IMR-90 (cell line): Measurements from ENCODE around the gene CAMTA1. TPM values are rescaled to one million over a fixed set of nuclear protein-coding genes. Genes with fewer than 3 reads are reported as not detected.

Experiments used
- ATAC-seq: fragments of 200-7000 bp; cut with Tn5 transposase; 2 replicates; pipeline ENCODE4 v1.9.1; 2020; ENCODE audit warnings: low read depth, mild to moderate bottlenecking, moderate library complexity
- BruUV-seq: library from RNA; stranded (reverse); fragments of 400-500 nt; replicated peaks from 2 replicates; lab custom pipeline; 2021; lab: Mats Ljungman, UMichigan
- CTCF ChIA-PET: fragments of 300-600 bp; formaldehyde crosslinking; extraction: SDS; loops from one replicate; lab custom pipeline; 2021; ENCODE audit warnings: antibody characterized with exemption; lab: Yijun Ruan, JAX
- POLR2A ChIA-PET: fragments of 300-600 bp; sonication (Branson Sonifier 250); formaldehyde crosslinking; loops from one replicate; lab custom pipeline; 2022; ENCODE audit warnings: antibody characterized with exemption; ENCODE audit not compliant: unreplicated experiment; lab: Charles Lee
- DNase-seq: peaks from one replicate; pipeline ENCODE4 v3.0.0; 2013
- H2AFZ ChIP-seq: replicated peaks from 2 replicates; pipeline ENCODE3; 2013; ENCODE audit warnings: low read length, mild to moderate bottlenecking; ENCODE audit not compliant: poor library complexity
- H2AK5ac ChIP-seq: 2 replicates; pipeline ENCODE4 v1.6.1; 2013; ENCODE audit warnings: low read depth, low read length, inconsistent platforms
- H2AK9ac ChIP-seq: replicated peaks from 2 replicates; pipeline ENCODE3; 2013; ENCODE audit warnings: mild to moderate bottlenecking, low read depth, low read length, moderate library complexity; ENCODE audit not compliant: poor library complexity
- H2BK120ac ChIP-seq: 2 replicates; pipeline ENCODE4 v1.6.1; 2013; ENCODE audit warnings: low read depth, low read length, inconsistent platforms
- H2BK15ac ChIP-seq: 3 replicates; pipeline ENCODE4 v1.6.1; 2013; ENCODE audit warnings: low read depth, low read length, inconsistent platforms
- H2BK20ac ChIP-seq: 2 replicates; pipeline ENCODE4 v1.6.1; 2013; ENCODE audit warnings: low read depth, mild to moderate bottlenecking, inconsistent platforms, low read length, moderate library complexity
- H2BK5ac ChIP-seq: 2 replicates; pipeline ENCODE4 v1.6.1; 2013; ENCODE audit warnings: mild to moderate bottlenecking, low read depth, low read length, inconsistent platforms; ENCODE audit not compliant: poor library complexity, severe bottlenecking
- H3K14ac ChIP-seq: replicated peaks from 2 replicates; pipeline ENCODE4 v1.6.1; 2013; ENCODE audit warnings: low read depth, low read length, inconsistent platforms
- H3K18ac ChIP-seq: 2 replicates; pipeline ENCODE4 v1.6.1; 2013; ENCODE audit warnings: low read depth, low read length, control low read depth
- H3K23ac ChIP-seq: 2 replicates; pipeline ENCODE4 v1.6.1; 2013; ENCODE audit warnings: low read depth, low read length, inconsistent platforms
- H3K27ac ChIP-seq: 2 replicates; pipeline ENCODE4 v1.5.1; 2013; ENCODE audit warnings: mild to moderate bottlenecking, control low read depth, low read length; ENCODE audit not compliant: insufficient read depth
- H3K27me3 ChIP-seq: 2 replicates; pipeline ENCODE4 v1.6.1; 2013; ENCODE audit warnings: low read length; ENCODE audit not compliant: control insufficient read depth, insufficient read depth
- H3K36me3 ChIP-seq: 2 replicates; pipeline ENCODE4 v1.6.1; 2013; ENCODE audit warnings: low read length, mixed read lengths; ENCODE audit not compliant: control insufficient read depth, insufficient read depth
- H3K4ac ChIP-seq: 2 replicates; pipeline ENCODE4 v1.6.1; 2013; ENCODE audit warnings: low read depth, low read length, inconsistent platforms
- H3K4me1 ChIP-seq: 2 replicates; pipeline ENCODE4 v1.6.1; 2013; ENCODE audit warnings: low read length, mixed read lengths; ENCODE audit not compliant: control insufficient read depth, insufficient read depth
- H3K4me2 ChIP-seq: 2 replicates; pipeline ENCODE4 v1.6.1; 2013; ENCODE audit warnings: low read depth, mild to moderate bottlenecking, control low read depth, low read length, moderate library complexity
- H3K4me3 ChIP-seq: 2 replicates; pipeline ENCODE4 v1.5.1; 2013; ENCODE audit warnings: low read depth, mild to moderate bottlenecking, control low read depth, low read length, moderate library complexity; ENCODE audit not compliant: insufficient read depth
- H3K56ac ChIP-seq: 2 replicates; pipeline ENCODE4 v1.6.1; 2013; ENCODE audit warnings: low read length, inconsistent platforms; ENCODE audit not compliant: insufficient read depth; ENCODE audit errors: extremely low read depth
- H3K79me1 ChIP-seq, 2 experiments: 2 replicates each; pipeline ENCODE4 v1.6.1; 2013; ENCODE audit warnings: low read length in 2 of 2, inconsistent platforms in 1 of 2, low read depth in 1 of 2
- H3K9ac ChIP-seq: 2 replicates; pipeline ENCODE4 v1.6.1; 2013; ENCODE audit warnings: low read depth, low read length, control low read depth
- H3K9me1 ChIP-seq: 2 replicates; pipeline ENCODE4 v1.6.1; 2013; ENCODE audit warnings: low read length, inconsistent platforms; ENCODE audit not compliant: insufficient read depth
- H3K9me3 ChIP-seq: 2 replicates; pipeline ENCODE4 v1.6.1; 2013; ENCODE audit warnings: low read length; ENCODE audit not compliant: control insufficient read depth, insufficient read depth
- H4K20me1 ChIP-seq: 2 replicates; pipeline ENCODE4 v1.6.1; 2013; ENCODE audit warnings: low read length, inconsistent platforms; ENCODE audit not compliant: insufficient read depth
- H4K5ac ChIP-seq: 2 replicates; pipeline ENCODE4 v1.6.1; 2013; ENCODE audit warnings: mild to moderate bottlenecking, low read depth, low read length, control low read depth
- H4K8ac ChIP-seq, 2 experiments: 2 replicates each; pipeline ENCODE4 v1.6.1; 2013; ENCODE audit warnings: low read depth in 2 of 2, low read length in 2 of 2, control low read depth in 1 of 2, inconsistent platforms in 1 of 2
- H4K91ac ChIP-seq: 2 replicates; pipeline ENCODE4 v1.6.1; 2013; ENCODE audit warnings: low read depth, low read length, inconsistent platforms; ENCODE audit not compliant: insufficient read depth
- BHLHE40 ChIP-seq: fragments of 150-350 bp; IDR thresholded peaks from 2 replicates; pipeline ENCODE4 v1.6.1; 2016; ENCODE audit warnings: mild to moderate bottlenecking, low read depth, low read length
- MAZ ChIP-seq: IDR thresholded peaks from 2 replicates; pipeline ENCODE4 v1.6.1; 2012; ENCODE audit warnings: low read depth, mild to moderate bottlenecking, low read length, improper control_type of control experiment, moderate library complexity, borderline replicate concordance
- NFE2L2 ChIP-seq: fragments of 150-350 bp; IDR thresholded peaks from 2 replicates; pipeline ENCODE4 v1.6.1; 2016; ENCODE audit warnings: low read depth, mild to moderate bottlenecking, low read length
- RCOR1 ChIP-seq: IDR thresholded peaks from 2 replicates; pipeline ENCODE4 v1.6.1; 2012; ENCODE audit warnings: mild to moderate bottlenecking, low read length, improper control_type of control experiment; ENCODE audit not compliant: insufficient replicate concordance
- RFX5 ChIP-seq: IDR thresholded peaks from 2 replicates; pipeline ENCODE4 v1.8.0; 2012; ENCODE audit warnings: low read depth, mild to moderate bottlenecking, low read length, moderate library complexity
- WGBS, 2 experiments: methylation state at CpG; one replicate each; pipeline versions ENCODE4 v1.1.5 to v1.1.7; 2013; ENCODE audit warnings: missing lambda C conversion rate in 2 of 2; ENCODE audit not compliant: insufficient read length in 1 of 2; ENCODE audit errors: extremely low coverage in 2 of 2; 5-methylcytosine and 5-hydroxymethylcytosine counted together
- dilution Hi-C: fragments of 300-500 bp; cut with HindIII; formaldehyde crosslinking; loops from one replicate; pipeline ENCODE4 v1.14.3; 2018; ENCODE audit warnings: low sequenced_read_pairs; ENCODE audit not compliant: unreplicated experiment
- in situ Hi-C: fragments of 300-500 bp; cut with MboI; formaldehyde crosslinking; loops from 3 replicates; pipeline ENCODE4 v1.14.3; 2019; ENCODE audit warnings: low sequenced_read_pairs, inconsistent platforms, mixed read lengths
- intact Hi-C: fragments of 100-400 bp; cut with micrococcal nuclease; formaldehyde crosslinking; loops from 2 replicates; pipeline ENCODE4 v1.10.0; 2022
- polyA plus RNA-seq, 3 experiments: library from polyadenylated mRNA; depleted of rRNA; stranded (reverse); fragments of >200 nt; gene quantifications; 2 replicates each; pipeline ENCODE4 v1.2.3, GENCODE V29; 2012; ENCODE audit warnings: low replicate concordance in 1 of 3
- total RNA-seq: library from RNA; depleted of rRNA; stranded (reverse); fragments of >200 nt; gene quantifications from 2 replicates; pipeline ENCODE4 v1.2.3, GENCODE V29; 2012
- TF ChIP-seq, protein P1 (sequence below): fragments of 150-350 bp; IDR thresholded peaks from 2 replicates; pipeline ENCODE4 v1.6.1; 2017; ENCODE audit warnings: mild to moderate bottlenecking, antibody characterized with exemption, low read length, low read depth
- TF ChIP-seq, protein P2 (sequence below): conservative IDR thresholded peaks from 2 replicates; pipeline ENCODE4 v1.5.1; 2012; ENCODE audit warnings: mild to moderate bottlenecking, low read depth, low read length, improper control_type of control experiment
- TF ChIP-seq, protein P3 (sequence below): fragments of 150-350 bp; IDR thresholded peaks from 2 replicates; pipeline ENCODE4 v1.6.1; 2016; ENCODE audit warnings: low read depth, mild to moderate bottlenecking, low read length, moderate library complexity, borderline replicate concordance

The CAMTA1 gene
- total and polyA plus RNA-seq, 2 of the 4 experiments (the other 2 are of a cell fraction) = 35.5 to 74.3 TPM

DNA sequence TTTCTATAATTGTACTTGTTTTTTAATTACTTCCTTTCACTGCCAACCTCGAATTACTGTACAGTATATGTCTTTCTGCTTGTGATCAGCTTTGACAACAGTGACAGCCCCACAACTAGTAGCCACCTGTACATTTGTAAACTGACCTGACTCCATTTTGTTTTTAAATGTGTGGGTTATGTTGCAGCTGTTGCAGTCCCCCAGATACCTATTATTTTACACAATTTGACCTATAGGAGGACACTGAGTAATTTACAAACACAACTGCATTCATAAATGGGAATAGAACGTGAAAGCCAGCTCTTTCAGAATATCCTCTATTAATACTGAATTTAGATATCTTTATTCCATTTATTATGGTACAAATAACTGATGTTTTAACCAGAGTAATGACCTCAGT lies 983.3 kb downstream of the CAMTA1 start:
- TF ChIP-seq RFX5 (no peak), NFE2L2 (no peak), MAZ (no peak), BHLHE40 (no peak), RCOR1 (no peak)
- TF ChIP-seq, protein P1, sequence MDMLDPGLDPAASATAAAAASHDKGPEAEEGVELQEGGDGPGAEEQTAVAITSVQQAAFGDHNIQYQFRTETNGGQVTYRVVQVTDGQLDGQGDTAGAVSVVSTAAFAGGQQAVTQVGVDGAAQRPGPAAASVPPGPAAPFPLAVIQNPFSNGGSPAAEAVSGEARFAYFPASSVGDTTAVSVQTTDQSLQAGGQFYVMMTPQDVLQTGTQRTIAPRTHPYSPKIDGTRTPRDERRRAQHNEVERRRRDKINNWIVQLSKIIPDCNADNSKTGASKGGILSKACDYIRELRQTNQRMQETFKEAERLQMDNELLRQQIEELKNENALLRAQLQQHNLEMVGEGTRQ = no peak
- TF ChIP-seq, protein P2, sequence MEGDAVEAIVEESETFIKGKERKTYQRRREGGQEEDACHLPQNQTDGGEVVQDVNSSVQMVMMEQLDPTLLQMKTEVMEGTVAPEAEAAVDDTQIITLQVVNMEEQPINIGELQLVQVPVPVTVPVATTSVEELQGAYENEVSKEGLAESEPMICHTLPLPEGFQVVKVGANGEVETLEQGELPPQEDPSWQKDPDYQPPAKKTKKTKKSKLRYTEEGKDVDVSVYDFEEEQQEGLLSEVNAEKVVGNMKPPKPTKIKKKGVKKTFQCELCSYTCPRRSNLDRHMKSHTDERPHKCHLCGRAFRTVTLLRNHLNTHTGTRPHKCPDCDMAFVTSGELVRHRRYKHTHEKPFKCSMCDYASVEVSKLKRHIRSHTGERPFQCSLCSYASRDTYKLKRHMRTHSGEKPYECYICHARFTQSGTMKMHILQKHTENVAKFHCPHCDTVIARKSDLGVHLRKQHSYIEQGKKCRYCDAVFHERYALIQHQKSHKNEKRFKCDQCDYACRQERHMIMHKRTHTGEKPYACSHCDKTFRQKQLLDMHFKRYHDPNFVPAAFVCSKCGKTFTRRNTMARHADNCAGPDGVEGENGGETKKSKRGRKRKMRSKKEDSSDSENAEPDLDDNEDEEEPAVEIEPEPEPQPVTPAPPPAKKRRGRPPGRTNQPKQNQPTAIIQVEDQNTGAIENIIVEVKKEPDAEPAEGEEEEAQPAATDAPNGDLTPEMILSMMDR = no peak
- TF ChIP-seq, protein P3, sequence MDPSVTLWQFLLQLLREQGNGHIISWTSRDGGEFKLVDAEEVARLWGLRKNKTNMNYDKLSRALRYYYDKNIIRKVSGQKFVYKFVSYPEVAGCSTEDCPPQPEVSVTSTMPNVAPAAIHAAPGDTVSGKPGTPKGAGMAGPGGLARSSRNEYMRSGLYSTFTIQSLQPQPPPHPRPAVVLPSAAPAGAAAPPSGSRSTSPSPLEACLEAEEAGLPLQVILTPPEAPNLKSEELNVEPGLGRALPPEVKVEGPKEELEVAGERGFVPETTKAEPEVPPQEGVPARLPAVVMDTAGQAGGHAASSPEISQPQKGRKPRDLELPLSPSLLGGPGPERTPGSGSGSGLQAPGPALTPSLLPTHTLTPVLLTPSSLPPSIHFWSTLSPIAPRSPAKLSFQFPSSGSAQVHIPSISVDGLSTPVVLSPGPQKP = no peak
- Histone ChIP-seq H2AK9ac (no peak overlapping the region), H3K4me1 (no peaks in the 10 kb centered on the region), H2AK5ac (no peak overlapping the region), H3K56ac (no peak overlapping the region), H3K79me1 (peaks cover 12 to 17% of the 10 kb centered on the region in 2 experiments), H3K23ac (no peak overlapping the region), H2BK120ac (no peak overlapping the region), H3K9me3 (no peaks in the 10 kb centered on the region), H3K4me2 (no peak overlapping the region), H3K9me1 (peaks cover 6% of the 10 kb centered on the region; the same call in 1 of the 2 replicates), H3K4ac (no peak overlapping the region), H3K9ac (no peak overlapping the region), H4K91ac (no peak overlapping the region), H3K36me3 (peaks cover 2% of the 10 kb centered on the region; the same call in 1 of the 2 replicates), H3K27me3 (peaks cover 5% of the 10 kb centered on the region), H3K18ac (no peak overlapping the region), H3K27ac (no peak overlapping the region), H2AFZ (no peak overlapping the region), H3K14ac (no peak overlapping the region), H2BK15ac (no peak overlapping the region), H4K20me1 (peaks cover 3% of the 10 kb centered on the region; the same call in 1 of the 2 replicates), H4K8ac (no peak overlapping the region), H3K4me3 (no peak overlapping the region), H2BK5ac (no peak overlapping the region), H2BK20ac (no peak overlapping the region), H4K5ac (no peak overlapping the region)
- intact Hi-C loops = no loop called here
- no TSS peak for BruUV-seq
- in situ Hi-C loops = no loop called here
- ChIA-PET POLR2A (no interaction called here), CTCF (interaction anchor here (0.7 to 1.7 kb wide), 3 partner anchors 8 to 32 kb away, joined by 3 to 6 read pairs (median 3); no protein-coding TSS in a partner anchor)
- DNase-seq = no peak
- WGBS, 2 experiments = no CpG with 5 or more reads among the region's 2 CpGs
- dilution Hi-C loops = no loop called here
- no peak for ATAC-seq
